Measurements from ENCODE around the gene BZW2.

Gene BZW2

GRCh38 chr7:16645593-16646471 lies at the start of gene BZW2, which contains the start of gene ANKMY2:
Gene BZW2, plus strand, starts transcription at chr7:16646181. Its CDS starts 19,263 bp downstream, at chr7:16665444.
Gene ANKMY2, minus strand, starts transcription at chr7:16645754. Its CDS starts 181 bp downstream, at chr7:16645573.
- Histone ChIP-seq H3K36me3 (peaks cover 0 to 25% (median 16%) of the 10 kb centered on the region in 11 experiments; a peak in 12 of 22 replicates), H4K20me1 (peaks cover 10 to 64% (median 42%) of the 10 kb centered on the region in 11 experiments; a peak in 20 of 22 replicates), H3K4me1 (peaks cover 25 to 54% (median 39%) of the 10 kb centered on the region in 10 experiments), H3K27ac (peak within 1 kb of the TSS; percentile 92 to 98 (median 97)), H3K4me2 (peak within 1 kb of the TSS; percentile 83 to 98 (median 95)), H3K9ac (peak within 1 kb of the TSS; percentile 88 to 97 (median 94)), H3K4me3 (peak within 1 kb of the TSS; percentile 79 to 99 (median 90)), H3K27me3 (no peaks in the 10 kb centered on the region), H3K9me3 (replicated peaks in 1 of 11) (no peaks in the 10 kb centered on the region)
- TF ChIP-seq Cebpa-rat (IDR thresholded peaks at IDR 0.05) = no peak

GRCh38 chr7:16598015-16598414 lies 48.0 kb upstream of the BZW2 start:
- H4K20me1 ChIP-seq = no peaks in the 10 kb centered on the region
- H3K9ac ChIP-seq = no peak overlapping the region
- no peak for TF ChIP-seq Cebpa-rat (IDR thresholded peaks at IDR 0.05)
- H3K4me3 ChIP-seq = no peak overlapping the region
- H3K27me3 ChIP-seq = no peaks in the 10 kb centered on the region
- peaks cover 29 to 45% (median 40%) of the 10 kb centered on the region in 11 experiments for H3K36me3 ChIP-seq
- no peak overlapping the region for H3K4me2 ChIP-seq
- H3K27ac ChIP-seq = no peak overlapping the region
- no peaks in the 10 kb centered on the region for H3K9me3 ChIP-seq (replicated peaks in 1 of 11)
- no peaks in the 10 kb centered on the region for H3K4me1 ChIP-seq

DNA sequence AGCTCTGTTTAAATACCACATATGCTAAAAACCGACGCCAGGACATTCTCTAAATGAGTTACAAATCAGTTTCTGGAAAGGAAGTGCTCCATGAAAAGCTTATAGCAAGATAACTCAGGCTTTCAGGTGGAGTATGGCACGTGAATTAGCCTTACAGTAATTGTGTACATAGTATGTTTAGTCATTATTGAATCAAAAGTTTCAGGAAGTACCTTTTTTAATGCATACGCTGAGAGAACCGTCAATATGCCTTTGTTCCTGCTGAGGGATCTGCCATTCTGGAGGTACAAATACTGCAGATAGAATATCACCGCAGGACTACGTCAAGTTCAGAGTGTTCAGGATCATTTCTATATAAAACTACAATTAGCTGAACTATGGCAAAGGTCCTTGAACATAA lies 46.1 kb upstream of the BZW2 start:
- H3K4me3 ChIP-seq = no peak overlapping the region
- H3K9ac ChIP-seq = no peak overlapping the region
- H3K9me3 ChIP-seq (replicated peaks in 1 of 11) = no peaks in the 10 kb centered on the region
- TF ChIP-seq Cebpa-rat (IDR thresholded peaks at IDR 0.05) = no peak
- no peak overlapping the region for H3K4me2 ChIP-seq
- H3K27me3 ChIP-seq = no peaks in the 10 kb centered on the region
- no peaks in the 10 kb centered on the region for H4K20me1 ChIP-seq
- H3K4me1 ChIP-seq = no peaks in the 10 kb centered on the region
- no peak overlapping the region for H3K27ac ChIP-seq
- peaks cover 46 to 64% (median 59%) of the 10 kb centered on the region in 11 experiments for H3K36me3 ChIP-seq

DNA sequence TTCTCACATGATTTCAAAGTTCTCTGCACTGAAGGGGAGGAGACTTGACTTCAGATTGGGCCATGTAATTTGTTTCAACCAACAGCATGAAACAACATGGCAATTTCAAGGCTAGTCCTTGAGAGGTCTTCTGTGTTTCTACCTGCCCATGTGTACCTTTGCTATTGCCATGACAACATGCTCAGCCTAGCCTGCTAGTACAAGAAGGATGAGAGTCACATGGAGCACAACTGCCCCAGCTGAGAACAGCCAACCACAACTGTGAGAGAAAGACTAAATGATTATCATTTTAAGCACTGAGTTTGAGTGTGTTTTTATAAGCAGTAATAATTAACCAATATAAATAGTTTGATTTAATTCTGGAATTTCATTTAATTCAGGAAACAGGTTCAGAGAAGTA lies 42.3 kb upstream of the BZW2 start:
- Histone ChIP-seq H3K4me2 (no peak overlapping the region), H3K27me3 (no peaks in the 10 kb centered on the region), H3K27ac (no peak overlapping the region), H3K36me3 (peaks cover 70 to 94% (median 80%) of the 10 kb centered on the region in 11 experiments), H3K4me1 (no peaks in the 10 kb centered on the region), H3K9ac (no peak overlapping the region), H4K20me1 (no peaks in the 10 kb centered on the region), H3K4me3 (no peak overlapping the region), H3K9me3 (replicated peaks in 1 of 11) (no peaks in the 10 kb centered on the region)
- no peak for TF ChIP-seq Cebpa-rat (IDR thresholded peaks at IDR 0.05)

GRCh38 chr7:16604054-16604453 lies 41.9 kb upstream of the BZW2 start:
- no peaks in the 10 kb centered on the region for H4K20me1 ChIP-seq
- no peak overlapping the region for H3K27ac ChIP-seq
- H3K4me3 ChIP-seq = no peak overlapping the region
- TF ChIP-seq Cebpa-rat (IDR thresholded peaks at IDR 0.05) = no peak
- no peaks in the 10 kb centered on the region for H3K4me1 ChIP-seq
- no peaks in the 10 kb centered on the region for H3K27me3 ChIP-seq
- H3K36me3 ChIP-seq = peaks cover 68 to 94% (median 81%) of the 10 kb centered on the region in 11 experiments
- no peak overlapping the region for H3K9ac ChIP-seq
- H3K4me2 ChIP-seq = no peak overlapping the region
- no peaks in the 10 kb centered on the region for H3K9me3 ChIP-seq (replicated peaks in 1 of 11)

GRCh38 chr7:16606704-16607103 lies 39.3 kb upstream of the BZW2 start:
- H3K9me3 ChIP-seq (replicated peaks in 1 of 11) = no peaks in the 10 kb centered on the region
- H3K4me2 ChIP-seq = no peak overlapping the region
- no peak overlapping the region for H3K4me3 ChIP-seq
- TF ChIP-seq Cebpa-rat (IDR thresholded peaks at IDR 0.05) = no peak
- H3K4me1 ChIP-seq = peaks cover 0 to 7% (median 0%) of the 10 kb centered on the region in 10 experiments; a peak in 7 of 20 replicates
- H3K27ac ChIP-seq = no peak overlapping the region
- no peak overlapping the region for H3K9ac ChIP-seq
- H3K36me3 ChIP-seq = peaks cover 51 to 93% (median 76%) of the 10 kb centered on the region in 11 experiments
- no peaks in the 10 kb centered on the region for H4K20me1 ChIP-seq
- H3K27me3 ChIP-seq = no peaks in the 10 kb centered on the region

GRCh38 chr7:16609842-16610450 lies 36.0 kb upstream of the BZW2 start:
- Histone ChIP-seq H3K9me3 (replicated peaks in 1 of 11) (no peaks in the 10 kb centered on the region), H4K20me1 (no peaks in the 10 kb centered on the region), H3K27me3 (no peaks in the 10 kb centered on the region), H3K27ac (no peak overlapping the region), H3K4me1 (peaks cover 0 to 7% (median 0%) of the 10 kb centered on the region in 10 experiments; a peak in 7 of 20 replicates), H3K36me3 (peaks cover 30 to 89% (median 62%) of the 10 kb centered on the region in 11 experiments), H3K4me2 (peak overlapping the region in 2 of 11 experiments; percentile 14 to 20; a peak in 1 of 22 replicates), H3K9ac (no peak overlapping the region), H3K4me3 (no peak overlapping the region)
- no peak for TF ChIP-seq Cebpa-rat (IDR thresholded peaks at IDR 0.05)

- H4K20me1 ChIP-seq = no peaks in the 10 kb centered on the region
- no peaks in the 10 kb centered on the region for H3K27me3 ChIP-seq
- peaks cover 0 to 7% (median 0%) of the 10 kb centered on the region in 10 experiments; a peak in 7 of 20 replicates for H3K4me1 ChIP-seq
- H3K4me3 ChIP-seq = no peak overlapping the region
- peaks cover 37 to 87% (median 61%) of the 10 kb centered on the region in 11 experiments for H3K36me3 ChIP-seq
- no peak for TF ChIP-seq Cebpa-rat (IDR thresholded peaks at IDR 0.05)
- H3K27ac ChIP-seq = no peak overlapping the region
- no peaks in the 10 kb centered on the region for H3K9me3 ChIP-seq (replicated peaks in 1 of 11)
- no peak overlapping the region for H3K9ac ChIP-seq
- H3K4me2 ChIP-seq = no peak overlapping the region
Measured at GRCh38 chr7:16611711-16612110, 34.3 kb upstream of the BZW2 start.

DNA sequence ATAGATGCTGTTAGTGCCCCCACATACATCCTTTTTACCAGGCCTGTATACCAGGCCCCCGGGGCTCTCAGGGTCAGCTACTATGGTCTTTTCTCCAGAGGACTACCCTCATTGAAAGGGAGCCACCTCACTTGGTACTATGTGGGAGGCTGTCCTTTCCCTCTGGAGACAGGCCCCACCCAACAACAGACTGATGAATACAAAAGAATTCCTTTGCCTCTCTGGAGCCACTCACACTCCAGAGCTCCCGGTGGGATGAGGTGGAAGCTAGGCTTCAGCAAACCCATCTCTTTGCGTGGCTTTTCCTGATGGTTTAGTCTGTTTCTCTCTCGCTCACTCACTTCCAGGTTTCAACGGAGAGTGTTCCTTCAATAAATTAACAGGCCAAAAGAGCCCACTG lies 30.8 kb upstream of the BZW2 start:
- Histone ChIP-seq H3K9me3 (replicated peaks in 1 of 11) (no peaks in the 10 kb centered on the region), H3K9ac (no peak overlapping the region), H3K4me2 (no peak overlapping the region), H3K27me3 (no peaks in the 10 kb centered on the region), H3K27ac (no peak overlapping the region), H4K20me1 (no peaks in the 10 kb centered on the region), H3K4me1 (peaks cover 0 to under 1% (median 0%) of the 10 kb centered on the region in 10 experiments; a peak in 1 of 20 replicates), H3K4me3 (no peak overlapping the region), H3K36me3 (peaks cover 30 to 88% (median 54%) of the 10 kb centered on the region in 11 experiments)
- TF ChIP-seq Cebpa-rat (IDR thresholded peaks at IDR 0.05) = no peak
